Ishikawa (cell line): Measurements from ENCODE around the gene RBBP9.

Experiments used
- CEBPB ChIP-seq: IDR thresholded peaks from 2 replicates; pipeline ENCODE4 v1.6.1; 2012
- CREB1 ChIP-seq: IDR thresholded peaks from 2 replicates; pipeline ENCODE4 v1.6.1; 2012; ENCODE audit warnings: low read depth
- EGR1 ChIP-seq: IDR thresholded peaks from 2 replicates; pipeline ENCODE4 v1.6.1; 2012
- EP300 ChIP-seq: IDR thresholded peaks from 2 replicates; pipeline ENCODE4 v1.6.1; 2012; ENCODE audit warnings: borderline replicate concordance
- FOXM1 ChIP-seq: IDR thresholded peaks from 2 replicates; pipeline ENCODE4 v1.6.1; 2012; ENCODE audit warnings: low read depth, borderline replicate concordance
- MAX ChIP-seq: IDR thresholded peaks from 2 replicates; pipeline ENCODE4 v1.6.1; 2012
- NFIC ChIP-seq: IDR thresholded peaks from 2 replicates; pipeline ENCODE4 v1.6.1; 2012
- RAD21 ChIP-seq: IDR thresholded peaks from 2 replicates; pipeline ENCODE4 v1.6.1; 2012; ENCODE audit warnings: low read depth
- REST ChIP-seq: IDR thresholded peaks from 2 replicates; pipeline ENCODE4 v1.6.1; 2012; ENCODE audit warnings: low read depth, mild to moderate bottlenecking
- TAF1 ChIP-seq: IDR thresholded peaks from 2 replicates; pipeline ENCODE4 v1.6.1; 2012; ENCODE audit warnings: low read depth, mild to moderate bottlenecking
- TCF12 ChIP-seq: IDR thresholded peaks from 2 replicates; pipeline ENCODE4 v1.6.1; 2012; ENCODE audit warnings: low read depth
- TEAD4 ChIP-seq: IDR thresholded peaks from 2 replicates; pipeline ENCODE4 v1.6.1; 2012
- USF1 ChIP-seq: IDR thresholded peaks from 2 replicates; pipeline ENCODE4 v1.6.1; 2012
- YY1 ChIP-seq: IDR thresholded peaks from 2 replicates; pipeline ENCODE4 v1.6.1; 2012; ENCODE audit warnings: low read depth
- ZBTB7A ChIP-seq: IDR thresholded peaks from 2 replicates; pipeline ENCODE4 v1.6.1; 2012; ENCODE audit warnings: low read depth

Gene RBBP9

GRCh38 chr20:18506744-18507143 is 9.7 kb upstream of the RBBP9 start:
- TF ChIP-seq FOXM1 (no peak), YY1 (no peak), TAF1 (no peak), TCF12 (no peak), CEBPB (no peak), EGR1 (no peak), EP300 (no peak), ZBTB7A (no peak), USF1 (no peak), CREB1 (no peak), TEAD4 (no peak), RAD21 (no peak), NFIC (no peak), MAX (no peak), REST (no peak)

- TF ChIP-seq CREB1: no peak
- TF ChIP-seq TCF12: no peak
- TF ChIP-seq YY1: no peak
- no peak for TF ChIP-seq USF1
- TF ChIP-seq EP300: no peak
- no peak for TF ChIP-seq ZBTB7A
- no peak for TF ChIP-seq TAF1
- no peak for TF ChIP-seq CEBPB
- no peak for TF ChIP-seq REST
- TF ChIP-seq NFIC: no peak
- no peak for TF ChIP-seq FOXM1
- TF ChIP-seq EGR1: no peak
- no peak for TF ChIP-seq RAD21
- no peak for TF ChIP-seq MAX
- TF ChIP-seq TEAD4: no peak
Measured at GRCh38 chr20:18504479-18505060, 7.5 kb upstream of the RBBP9 start.

- no peak for TF ChIP-seq TEAD4
- no peak for TF ChIP-seq EGR1
- TF ChIP-seq USF1: no peak
- TF ChIP-seq RAD21: no peak
- no peak for TF ChIP-seq YY1
- TF ChIP-seq CEBPB: no peak
- TF ChIP-seq FOXM1: no peak
- TF ChIP-seq MAX: no peak
- TF ChIP-seq REST: no peak
- no peak for TF ChIP-seq ZBTB7A
- no peak for TF ChIP-seq EP300
- TF ChIP-seq TCF12: no peak
- no peak for TF ChIP-seq CREB1
- TF ChIP-seq TAF1: no peak
- TF ChIP-seq NFIC: no peak
Measured at GRCh38 chr20:18497603-18498002, 578 bp upstream of the RBBP9 start.

- TF ChIP-seq TEAD4 (no peak), FOXM1 (no peak)
Measured at GRCh38 chr20:18496042-18496441, 983 bp downstream of the RBBP9 start.
